OCI-LY7 (cell line): ENCODE measurements around the gene KRTAP5-6.

ENCODE experiments used
- CTCF ChIP-seq: fragments of 200-600 bp; sonication (generic); conservative IDR thresholded peaks from 2 replicates; pipeline ENCODE4 v1.5.1; 2014; ENCODE audit warnings: mild to moderate bottlenecking, antibody characterized with exemption, low read length, moderate library complexity, mixed read lengths
- EZH2phosphoT487 ChIP-seq: fragments of 200-600 bp; sonication (generic); IDR thresholded peaks from 2 replicates; pipeline ENCODE4 v1.6.1; 2018; ENCODE audit warnings: low read depth, borderline replicate concordance, mild to moderate bottlenecking, mixed run types, antibody characterized with exemption, low read length, moderate library complexity, mixed read lengths

DNA sequence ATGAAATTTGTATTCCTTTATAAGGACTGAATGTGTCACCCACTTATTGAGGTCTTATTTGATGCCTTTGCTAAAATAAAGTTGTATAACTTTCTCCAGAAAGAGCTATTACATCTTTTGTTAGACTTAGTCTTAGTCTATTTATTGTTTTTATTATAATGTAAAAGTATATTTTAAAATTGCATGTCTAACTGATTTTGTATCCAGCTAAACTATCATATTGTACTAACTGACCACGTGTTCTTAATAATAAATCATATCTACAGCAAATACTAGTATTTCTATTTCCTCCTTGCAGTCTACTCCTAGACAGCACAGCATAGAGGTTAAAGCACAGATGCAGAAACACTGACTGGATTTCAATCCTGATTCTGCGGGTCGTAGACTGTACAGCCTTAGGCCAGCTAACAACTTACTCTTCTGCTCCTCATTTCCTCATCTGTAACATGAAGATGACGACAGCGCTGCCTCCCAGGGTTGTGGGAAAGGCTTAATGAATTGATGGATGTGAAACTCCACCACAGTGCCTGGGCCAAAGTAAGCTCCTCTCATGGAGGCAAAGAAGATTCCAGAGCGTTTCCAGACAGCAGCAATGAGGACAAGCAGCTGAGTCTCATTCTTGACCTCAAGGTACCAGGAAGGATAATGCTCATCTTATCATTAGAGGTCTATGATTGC, 40.2 kb downstream of the KRTAP5-6 start:
- TF ChIP-seq CTCF (no peak), EZH2phosphoT487 (no peak)
